Measurements from ENCODE around the gene PLCB1. TPM values are rescaled to one million over a fixed set of nuclear protein-coding genes. Genes with fewer than 3 reads are reported as not detected.

The PLCB1 gene
- total and polyA plus RNA-seq, 2 donors (not counting 1 experiment from before 2014, with no cell fraction given), result 13.4 to 23.3 TPM

GRCh38 chr20:8689337-8689736, 557.3 kb downstream of the PLCB1 start:
- TF ChIP-seq, protein P1, sequence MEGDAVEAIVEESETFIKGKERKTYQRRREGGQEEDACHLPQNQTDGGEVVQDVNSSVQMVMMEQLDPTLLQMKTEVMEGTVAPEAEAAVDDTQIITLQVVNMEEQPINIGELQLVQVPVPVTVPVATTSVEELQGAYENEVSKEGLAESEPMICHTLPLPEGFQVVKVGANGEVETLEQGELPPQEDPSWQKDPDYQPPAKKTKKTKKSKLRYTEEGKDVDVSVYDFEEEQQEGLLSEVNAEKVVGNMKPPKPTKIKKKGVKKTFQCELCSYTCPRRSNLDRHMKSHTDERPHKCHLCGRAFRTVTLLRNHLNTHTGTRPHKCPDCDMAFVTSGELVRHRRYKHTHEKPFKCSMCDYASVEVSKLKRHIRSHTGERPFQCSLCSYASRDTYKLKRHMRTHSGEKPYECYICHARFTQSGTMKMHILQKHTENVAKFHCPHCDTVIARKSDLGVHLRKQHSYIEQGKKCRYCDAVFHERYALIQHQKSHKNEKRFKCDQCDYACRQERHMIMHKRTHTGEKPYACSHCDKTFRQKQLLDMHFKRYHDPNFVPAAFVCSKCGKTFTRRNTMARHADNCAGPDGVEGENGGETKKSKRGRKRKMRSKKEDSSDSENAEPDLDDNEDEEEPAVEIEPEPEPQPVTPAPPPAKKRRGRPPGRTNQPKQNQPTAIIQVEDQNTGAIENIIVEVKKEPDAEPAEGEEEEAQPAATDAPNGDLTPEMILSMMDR (conservative IDR thresholded peaks at IDR 0.05 in 1 of 2, IDR thresholded peaks at IDR 0.05 in 1 of 2; ENCODE audit: low read depth in 1 of 2, low read length in 2 of 2), result no peak
- TF ChIP-seq EZH2 (IDR thresholded peaks at IDR 0.05; ENCODE audit: low read length, missing control alignments), result no peak

DNA sequence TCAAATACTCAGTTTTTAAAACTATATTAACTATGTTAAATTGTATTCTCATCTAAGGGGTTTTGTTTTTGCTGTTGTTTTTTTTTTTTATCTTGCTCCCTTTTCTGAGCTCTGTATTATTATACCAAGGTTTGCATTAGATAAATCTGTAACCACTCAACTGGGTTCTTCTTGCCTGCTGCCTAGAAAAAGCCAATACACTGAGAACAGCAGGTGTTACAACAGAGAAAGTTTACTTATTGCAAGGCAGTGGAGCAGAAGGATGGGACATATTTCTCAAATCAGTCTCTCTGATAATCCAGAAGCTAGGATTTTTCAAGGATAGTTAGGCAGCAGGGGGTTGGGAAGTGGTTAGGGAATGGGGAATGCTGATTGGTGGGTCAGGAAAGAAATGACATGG, 558.0 kb downstream of the PLCB1 start:
- H3K4me2 ChIP-seq (ENCODE audit: extremely low read depth, insufficient read depth, low read length), result no peak overlapping the region

More at GRCh38 chr20:8689337-8689736, 557.3 kb downstream of the PLCB1 start:
- no peaks in the 10 kb centered on the region for H4K20me1 ChIP-seq (ENCODE audit: control insufficient read depth, extremely low read depth, insufficient read depth, low read length)
- H3K79me2 ChIP-seq (ENCODE audit: control insufficient read depth, insufficient read depth, low read length), result no peaks in the 10 kb centered on the region
- DNase-seq (ENCODE audit: low read depth in 2 of 2), result no peak
- no peak overlapping the region for H3K9ac ChIP-seq (ENCODE audit: insufficient read depth, low read length)
- H3K36me3 ChIP-seq (ENCODE audit: control insufficient read depth, insufficient read depth, low read length), result no peaks in the 10 kb centered on the region
- no peak overlapping the region for H3K27ac ChIP-seq (ENCODE audit: insufficient read depth, low read length)
- no peak overlapping the region for H2AFZ ChIP-seq (ENCODE audit: low read length)
- H3K27me3 ChIP-seq (ENCODE audit: control insufficient read depth, insufficient read depth, low read length), result no peaks in the 10 kb centered on the region
- H3K4me2 ChIP-seq (ENCODE audit: extremely low read depth, insufficient read depth, low read length), result no peak overlapping the region
- H3K4me1 ChIP-seq (ENCODE audit: control insufficient read depth, extremely low read depth, insufficient read depth, low read length), result peaks cover 7% of the 10 kb centered on the region
- H3K9me3 ChIP-seq (ENCODE audit: control insufficient read depth, insufficient read depth, low read depth, low read length), result no peaks in the 10 kb centered on the region
- no peak overlapping the region for H3K4me3 ChIP-seq (replicated peaks in 1 of 4; ENCODE audit: control extremely low read depth in 1 of 4, insufficient read depth in 1 of 4, low read depth in 3 of 4, low read length in 4 of 4)

DNA sequence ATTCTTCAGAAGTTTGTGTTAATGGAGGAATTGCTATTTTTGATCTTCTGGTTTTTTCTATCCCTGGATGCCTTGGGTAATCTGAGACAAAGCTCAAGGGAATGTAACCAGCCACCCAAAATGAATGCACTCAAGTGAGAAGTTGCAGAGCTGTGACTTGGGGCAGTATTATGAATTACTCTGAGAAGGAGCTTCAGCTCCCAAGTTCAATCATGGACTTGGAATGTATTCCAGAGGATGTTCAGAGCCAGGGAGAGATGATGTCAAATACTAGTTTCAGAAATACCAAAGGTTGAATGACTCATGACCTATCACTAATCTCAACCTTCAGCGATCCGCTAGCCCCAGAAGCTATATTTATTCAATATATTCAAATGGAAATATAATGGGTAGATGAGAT, 561.6 kb downstream of the PLCB1 start:
- Histone ChIP-seq H2AFZ (ENCODE audit: low read length) (no peak overlapping the region), H3K9ac (ENCODE audit: insufficient read depth, low read length) (no peak overlapping the region), H3K27ac (ENCODE audit: insufficient read depth, low read length) (no peak overlapping the region), H3K9me3 (ENCODE audit: control insufficient read depth, insufficient read depth, low read depth, low read length) (no peaks in the 10 kb centered on the region), H3K79me2 (ENCODE audit: control insufficient read depth, insufficient read depth, low read length) (no peaks in the 10 kb centered on the region), H3K4me3 (replicated peaks in 1 of 4; ENCODE audit: control extremely low read depth in 1 of 4, insufficient read depth in 1 of 4, low read depth in 3 of 4, low read length in 4 of 4) (no peak overlapping the region), H3K27me3 (ENCODE audit: control insufficient read depth, insufficient read depth, low read length) (no peaks in the 10 kb centered on the region), H3K4me2 (ENCODE audit: extremely low read depth, insufficient read depth, low read length) (no peak overlapping the region), H4K20me1 (ENCODE audit: control insufficient read depth, extremely low read depth, insufficient read depth, low read length) (no peaks in the 10 kb centered on the region), H3K4me1 (ENCODE audit: control insufficient read depth, extremely low read depth, insufficient read depth, low read length) (peaks cover 7% of the 10 kb centered on the region), H3K36me3 (ENCODE audit: control insufficient read depth, insufficient read depth, low read length) (no peaks in the 10 kb centered on the region)
- peak; percentile 45 to 92 for DNase-seq (ENCODE audit: low read depth in 2 of 2)
- TF ChIP-seq EZH2 (IDR thresholded peaks at IDR 0.05; ENCODE audit: low read length, missing control alignments), result no peak
- TF ChIP-seq, protein P1 (conservative IDR thresholded peaks at IDR 0.05 in 1 of 2, IDR thresholded peaks at IDR 0.05 in 1 of 2; ENCODE audit: low read depth in 1 of 2, low read length in 2 of 2), result no peak

More for the DNA sequence above, 558.0 kb downstream of the PLCB1 start:
- DNase-seq (ENCODE audit: low read depth in 2 of 2), result no peak
- Histone ChIP-seq H4K20me1 (ENCODE audit: control insufficient read depth, extremely low read depth, insufficient read depth, low read length) (no peaks in the 10 kb centered on the region), H3K27ac (ENCODE audit: insufficient read depth, low read length) (no peak overlapping the region), H2AFZ (ENCODE audit: low read length) (no peak overlapping the region), H3K79me2 (ENCODE audit: control insufficient read depth, insufficient read depth, low read length) (no peaks in the 10 kb centered on the region), H3K9ac (ENCODE audit: insufficient read depth, low read length) (no peak overlapping the region), H3K9me3 (ENCODE audit: control insufficient read depth, insufficient read depth, low read depth, low read length) (no peaks in the 10 kb centered on the region), H3K36me3 (ENCODE audit: control insufficient read depth, insufficient read depth, low read length) (no peaks in the 10 kb centered on the region), H3K4me1 (ENCODE audit: control insufficient read depth, extremely low read depth, insufficient read depth, low read length) (peaks cover 7% of the 10 kb centered on the region), H3K4me3 (replicated peaks in 1 of 4; ENCODE audit: control extremely low read depth in 1 of 4, insufficient read depth in 1 of 4, low read depth in 3 of 4, low read length in 4 of 4) (no peak overlapping the region), H3K27me3 (ENCODE audit: control insufficient read depth, insufficient read depth, low read length) (no peaks in the 10 kb centered on the region)
- no peak for TF ChIP-seq EZH2 (IDR thresholded peaks at IDR 0.05; ENCODE audit: low read length, missing control alignments)
- TF ChIP-seq, protein P1 (conservative IDR thresholded peaks at IDR 0.05 in 1 of 2, IDR thresholded peaks at IDR 0.05 in 1 of 2; ENCODE audit: low read depth in 1 of 2, low read length in 2 of 2), result no peak
